DOHH2 (cell line): Measurements from ENCODE around the gene RAET1E.

Source experiments
- CTCF ChIP-seq: fragments of 200-600 bp; sonication (generic); IDR thresholded peaks from one replicate; pipeline ENCODE4 v1.5.1; 2014; ENCODE audit warnings: antibody characterized with exemption, mild to moderate bottlenecking, low read depth, low read length; ENCODE audit not compliant: poor library complexity, severe bottlenecking
- EZH2phosphoT487 ChIP-seq: fragments of 200-600 bp; sonication (generic); IDR thresholded peaks from 2 replicates; pipeline ENCODE4 v1.6.1; 2017; ENCODE audit warnings: borderline replicate concordance, mild to moderate bottlenecking, antibody characterized with exemption, low read length, moderate library complexity, mixed read lengths

DNA sequence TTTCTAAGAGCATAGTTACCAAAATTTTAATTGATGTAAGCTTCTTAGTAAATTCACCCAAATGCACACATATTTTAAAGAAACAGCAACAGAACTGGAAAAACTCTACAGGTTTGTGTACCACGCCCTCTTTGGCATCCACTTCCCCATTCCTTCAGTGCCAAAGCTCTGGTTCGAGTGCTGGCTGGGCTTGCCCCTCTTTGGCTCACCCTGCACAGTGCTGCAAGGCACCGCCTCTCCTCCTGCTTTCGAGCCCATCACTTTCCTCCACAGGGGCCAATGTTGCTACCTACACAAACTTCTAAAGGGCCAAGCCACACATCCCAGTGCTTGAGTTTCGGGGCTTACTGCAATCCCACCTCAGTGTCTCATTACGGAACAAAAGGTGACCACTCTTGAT is 43.4 kb downstream of the RAET1E start:
- TF ChIP-seq CTCF = no peak
- TF ChIP-seq EZH2phosphoT487 = no peak
